WTC11 (cell line): ENCODE results near the gene IQCK. TPM values are rescaled to one million over a fixed set of nuclear protein-coding genes. Genes with fewer than 3 reads are reported as not detected.
A peak's percentile ranks its signal among the peaks of the same experiment; 100 is the strongest.

Experiments used
- ATAC-seq: fragments of 200-7000 bp; cut with Tn5 transposase; 2 replicates; pipeline ENCODE4 v1.10.0; 2021; ENCODE audit warnings: mild to moderate bottlenecking, moderate library complexity
- CTCF ChIA-PET: fragments of 300-600 bp; sonication (Branson Sonifier 250); formaldehyde crosslinking; loops from one replicate; lab custom pipeline; 2021; ENCODE audit warnings: antibody characterized with exemption; lab: Charles Lee
- POLR2A ChIA-PET: fragments of 350-600 bp; sonication (Branson Sonifier 250); formaldehyde crosslinking; loops from one replicate; lab custom pipeline; 2021; ENCODE audit warnings: antibody characterized with exemption; lab: Charles Lee
- DNase-seq: peaks from one replicate; pipeline ENCODE4 v3.0.0; 2021; ENCODE audit warnings: low spot score
- H3K27ac Mint-ChIP-seq: 2 replicates; pipeline ENCODE4 v1.8.0; 2021; ENCODE audit warnings: mixed read lengths
- H3K27me3 Mint-ChIP-seq: 2 replicates; pipeline ENCODE4 v1.8.0; 2021; ENCODE audit warnings: low read depth, mild to moderate bottlenecking, moderate library complexity, mixed read lengths
- H3K36me3 Mint-ChIP-seq: 2 replicates; pipeline ENCODE4 v1.8.0; 2021; ENCODE audit warnings: mixed read lengths
- H3K4me1 Mint-ChIP-seq: 2 replicates; pipeline ENCODE4 v1.8.0; 2022; ENCODE audit warnings: mixed read lengths
- H3K4me3 Mint-ChIP-seq: 2 replicates; pipeline ENCODE4 v1.8.0; 2021; ENCODE audit warnings: mild to moderate bottlenecking, moderate library complexity, mixed read lengths
- H3K9me3 Mint-ChIP-seq: 2 replicates; pipeline ENCODE4 v1.8.0; 2021; ENCODE audit warnings: mixed read lengths
- CREB1 ChIP-seq: sonication (generic); formaldehyde crosslinking; IDR thresholded peaks from 2 replicates; pipeline ENCODE4 v1.8.0; 2023; ENCODE audit warnings: mild to moderate bottlenecking, missing genetic modification reagents
- NR1H2 ChIP-seq: sonication (generic); formaldehyde crosslinking; IDR thresholded peaks from 2 replicates; pipeline ENCODE4 v1.9.0; 2021; ENCODE audit warnings: mild to moderate bottlenecking, moderate library complexity, missing genetic modification reagents
- ZNF138 ChIP-seq: sonication (generic); formaldehyde crosslinking; conservative IDR thresholded peaks from 2 replicates; pipeline ENCODE4 v1.8.1; 2022; ENCODE audit warnings: mild to moderate bottlenecking, moderate library complexity, missing genetic modification reagents
- ZNF263 ChIP-seq: sonication (generic); formaldehyde crosslinking; IDR thresholded peaks from 2 replicates; pipeline ENCODE4 v1.8.1; 2022; ENCODE audit warnings: low read depth, mild to moderate bottlenecking, moderate library complexity, missing genetic modification reagents
- ZNF423 ChIP-seq: fragments of 250-450 bp; sonication (Bioruptor Pico); IDR thresholded peaks from 2 replicates; pipeline ENCODE4 v2.1.2; 2022; ENCODE audit warnings: mild to moderate bottlenecking, moderate library complexity
- total RNA-seq: library from RNA; stranded (reverse); gene quantifications from 3 replicates; pipeline ENCODE4 v1.2.3, GENCODE V29; 2021
- TF ChIP-seq, protein P1 (sequence below): sonication (generic); formaldehyde crosslinking; IDR thresholded peaks from 2 replicates; pipeline ENCODE4 v1.8.0; 2023; ENCODE audit warnings: missing genetic modification reagents
- TF ChIP-seq, protein P2 (sequence below): sonication (generic); formaldehyde crosslinking; IDR thresholded peaks from 2 replicates; pipeline ENCODE4 v1.8.0; 2022; ENCODE audit warnings: missing genetic modification reagents
- TF ChIP-seq, protein P3 (sequence below): sonication (generic); formaldehyde crosslinking; IDR thresholded peaks from 2 replicates; pipeline ENCODE4 v1.8.1; 2022; ENCODE audit warnings: mild to moderate bottlenecking, missing genetic modification reagents, moderate library complexity, borderline replicate concordance
- TF ChIP-seq, protein P4 (sequence below): sonication (generic); formaldehyde crosslinking; IDR thresholded peaks from 2 replicates; pipeline ENCODE4 v1.8.0; 2022; ENCODE audit warnings: mild to moderate bottlenecking, missing genetic modification reagents
- TF ChIP-seq, protein P5 (sequence below): sonication (generic); formaldehyde crosslinking; IDR thresholded peaks from 2 replicates; pipeline ENCODE4 v1.8.1; 2023; ENCODE audit warnings: mild to moderate bottlenecking, missing genetic modification reagents
- TF ChIP-seq, protein P6 (sequence below): sonication (generic); formaldehyde crosslinking; IDR thresholded peaks from 2 replicates; pipeline ENCODE4 v1.8.0; 2023; ENCODE audit warnings: missing genetic modification reagents, mild to moderate bottlenecking, borderline replicate concordance
- TF ChIP-seq, protein P7 (sequence below): sonication (generic); formaldehyde crosslinking; IDR thresholded peaks from 2 replicates; pipeline ENCODE4 v1.8.1; 2022; ENCODE audit warnings: missing genetic modification reagents, borderline replicate concordance

IQCK gene
- total RNA-seq, 1 experiment from 2014 or later = 5.8 TPM

DNA sequence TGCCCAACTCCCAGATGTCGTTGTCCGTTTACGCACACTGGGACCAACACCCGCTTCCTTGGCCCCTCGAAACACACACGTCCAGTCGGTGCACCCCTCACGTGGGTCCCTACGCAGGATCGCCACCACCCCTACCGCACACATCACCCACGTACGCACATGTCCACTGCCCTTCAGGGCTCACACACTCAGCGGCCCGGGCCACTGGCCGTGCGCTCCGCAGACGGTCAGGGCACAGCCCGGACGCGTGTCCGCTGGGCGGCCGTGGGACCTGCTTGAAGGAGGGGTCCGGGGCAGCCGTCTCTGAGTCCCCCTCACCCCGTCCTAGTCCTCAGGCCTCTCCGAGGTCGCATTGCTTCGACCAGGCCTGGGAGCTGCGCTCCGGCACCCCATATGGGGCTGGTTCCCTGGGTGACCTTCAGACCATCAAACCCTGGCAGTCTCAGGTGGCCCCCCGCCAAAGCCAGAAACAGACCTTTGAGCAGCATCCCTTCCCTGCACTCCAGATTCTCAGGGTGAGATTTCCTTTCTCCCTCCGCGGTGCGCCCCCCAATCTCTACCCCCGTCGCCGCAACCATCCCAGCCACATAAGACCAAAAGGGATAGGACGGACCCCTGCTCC is 167.5 kb downstream of the IQCK start:
- peak overlapping the region; percentile 74 for H3K4me3 Mint-ChIP-seq
- TF ChIP-seq, protein P1, sequence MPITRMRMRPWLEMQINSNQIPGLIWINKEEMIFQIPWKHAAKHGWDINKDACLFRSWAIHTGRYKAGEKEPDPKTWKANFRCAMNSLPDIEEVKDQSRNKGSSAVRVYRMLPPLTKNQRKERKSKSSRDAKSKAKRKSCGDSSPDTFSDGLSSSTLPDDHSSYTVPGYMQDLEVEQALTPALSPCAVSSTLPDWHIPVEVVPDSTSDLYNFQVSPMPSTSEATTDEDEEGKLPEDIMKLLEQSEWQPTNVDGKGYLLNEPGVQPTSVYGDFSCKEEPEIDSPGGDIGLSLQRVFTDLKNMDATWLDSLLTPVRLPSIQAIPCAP (CRISPR knock-in tag) = no peak
- TF ChIP-seq, protein P2, sequence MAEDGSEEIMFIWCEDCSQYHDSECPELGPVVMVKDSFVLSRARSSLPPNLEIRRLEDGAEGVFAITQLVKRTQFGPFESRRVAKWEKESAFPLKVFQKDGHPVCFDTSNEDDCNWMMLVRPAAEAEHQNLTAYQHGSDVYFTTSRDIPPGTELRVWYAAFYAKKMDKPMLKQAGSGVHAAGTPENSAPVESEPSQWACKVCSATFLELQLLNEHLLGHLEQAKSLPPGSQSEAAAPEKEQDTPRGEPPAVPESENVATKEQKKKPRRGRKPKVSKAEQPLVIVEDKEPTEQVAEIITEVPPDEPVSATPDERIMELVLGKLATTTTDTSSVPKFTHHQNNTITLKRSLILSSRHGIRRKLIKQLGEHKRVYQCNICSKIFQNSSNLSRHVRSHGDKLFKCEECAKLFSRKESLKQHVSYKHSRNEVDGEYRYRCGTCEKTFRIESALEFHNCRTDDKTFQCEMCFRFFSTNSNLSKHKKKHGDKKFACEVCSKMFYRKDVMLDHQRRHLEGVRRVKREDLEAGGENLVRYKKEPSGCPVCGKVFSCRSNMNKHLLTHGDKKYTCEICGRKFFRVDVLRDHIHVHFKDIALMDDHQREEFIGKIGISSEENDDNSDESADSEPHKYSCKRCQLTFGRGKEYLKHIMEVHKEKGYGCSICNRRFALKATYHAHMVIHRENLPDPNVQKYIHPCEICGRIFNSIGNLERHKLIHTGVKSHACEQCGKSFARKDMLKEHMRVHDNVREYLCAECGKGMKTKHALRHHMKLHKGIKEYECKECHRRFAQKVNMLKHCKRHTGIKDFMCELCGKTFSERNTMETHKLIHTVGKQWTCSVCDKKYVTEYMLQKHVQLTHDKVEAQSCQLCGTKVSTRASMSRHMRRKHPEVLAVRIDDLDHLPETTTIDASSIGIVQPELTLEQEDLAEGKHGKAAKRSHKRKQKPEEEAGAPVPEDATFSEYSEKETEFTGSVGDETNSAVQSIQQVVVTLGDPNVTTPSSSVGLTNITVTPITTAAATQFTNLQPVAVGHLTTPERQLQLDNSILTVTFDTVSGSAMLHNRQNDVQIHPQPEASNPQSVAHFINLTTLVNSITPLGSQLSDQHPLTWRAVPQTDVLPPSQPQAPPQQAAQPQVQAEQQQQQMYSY (CRISPR knock-in tag) = no peak
- TF ChIP-seq, protein P3, sequence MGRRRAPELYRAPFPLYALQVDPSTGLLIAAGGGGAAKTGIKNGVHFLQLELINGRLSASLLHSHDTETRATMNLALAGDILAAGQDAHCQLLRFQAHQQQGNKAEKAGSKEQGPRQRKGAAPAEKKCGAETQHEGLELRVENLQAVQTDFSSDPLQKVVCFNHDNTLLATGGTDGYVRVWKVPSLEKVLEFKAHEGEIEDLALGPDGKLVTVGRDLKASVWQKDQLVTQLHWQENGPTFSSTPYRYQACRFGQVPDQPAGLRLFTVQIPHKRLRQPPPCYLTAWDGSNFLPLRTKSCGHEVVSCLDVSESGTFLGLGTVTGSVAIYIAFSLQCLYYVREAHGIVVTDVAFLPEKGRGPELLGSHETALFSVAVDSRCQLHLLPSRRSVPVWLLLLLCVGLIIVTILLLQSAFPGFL (CRISPR knock-in tag) = no peak
- TF ChIP-seq ZNF138 (CRISPR knock-in tag) (0 out of 2 replicates have a peak, but pooled peaks have one; percentile 12), NR1H2 (CRISPR knock-in tag) (no peak), CREB1 (CRISPR knock-in tag) (no peak), ZNF423 (CRISPR knock-in tag) (no peak), ZNF263 (no peak)
- TF ChIP-seq, protein P4, sequence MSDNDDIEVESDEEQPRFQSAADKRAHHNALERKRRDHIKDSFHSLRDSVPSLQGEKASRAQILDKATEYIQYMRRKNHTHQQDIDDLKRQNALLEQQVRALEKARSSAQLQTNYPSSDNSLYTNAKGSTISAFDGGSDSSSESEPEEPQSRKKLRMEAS (CRISPR knock-in tag) = peak; percentile 74; the same call in 1 of the 2 replicates
- TF ChIP-seq, protein P5, sequence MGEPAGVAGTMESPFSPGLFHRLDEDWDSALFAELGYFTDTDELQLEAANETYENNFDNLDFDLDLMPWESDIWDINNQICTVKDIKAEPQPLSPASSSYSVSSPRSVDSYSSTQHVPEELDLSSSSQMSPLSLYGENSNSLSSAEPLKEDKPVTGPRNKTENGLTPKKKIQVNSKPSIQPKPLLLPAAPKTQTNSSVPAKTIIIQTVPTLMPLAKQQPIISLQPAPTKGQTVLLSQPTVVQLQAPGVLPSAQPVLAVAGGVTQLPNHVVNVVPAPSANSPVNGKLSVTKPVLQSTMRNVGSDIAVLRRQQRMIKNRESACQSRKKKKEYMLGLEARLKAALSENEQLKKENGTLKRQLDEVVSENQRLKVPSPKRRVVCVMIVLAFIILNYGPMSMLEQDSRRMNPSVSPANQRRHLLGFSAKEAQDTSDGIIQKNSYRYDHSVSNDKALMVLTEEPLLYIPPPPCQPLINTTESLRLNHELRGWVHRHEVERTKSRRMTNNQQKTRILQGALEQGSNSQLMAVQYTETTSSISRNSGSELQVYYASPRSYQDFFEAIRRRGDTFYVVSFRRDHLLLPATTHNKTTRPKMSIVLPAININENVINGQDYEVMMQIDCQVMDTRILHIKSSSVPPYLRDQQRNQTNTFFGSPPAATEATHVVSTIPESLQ (CRISPR knock-in tag) = no peak
- TF ChIP-seq, protein P6, sequence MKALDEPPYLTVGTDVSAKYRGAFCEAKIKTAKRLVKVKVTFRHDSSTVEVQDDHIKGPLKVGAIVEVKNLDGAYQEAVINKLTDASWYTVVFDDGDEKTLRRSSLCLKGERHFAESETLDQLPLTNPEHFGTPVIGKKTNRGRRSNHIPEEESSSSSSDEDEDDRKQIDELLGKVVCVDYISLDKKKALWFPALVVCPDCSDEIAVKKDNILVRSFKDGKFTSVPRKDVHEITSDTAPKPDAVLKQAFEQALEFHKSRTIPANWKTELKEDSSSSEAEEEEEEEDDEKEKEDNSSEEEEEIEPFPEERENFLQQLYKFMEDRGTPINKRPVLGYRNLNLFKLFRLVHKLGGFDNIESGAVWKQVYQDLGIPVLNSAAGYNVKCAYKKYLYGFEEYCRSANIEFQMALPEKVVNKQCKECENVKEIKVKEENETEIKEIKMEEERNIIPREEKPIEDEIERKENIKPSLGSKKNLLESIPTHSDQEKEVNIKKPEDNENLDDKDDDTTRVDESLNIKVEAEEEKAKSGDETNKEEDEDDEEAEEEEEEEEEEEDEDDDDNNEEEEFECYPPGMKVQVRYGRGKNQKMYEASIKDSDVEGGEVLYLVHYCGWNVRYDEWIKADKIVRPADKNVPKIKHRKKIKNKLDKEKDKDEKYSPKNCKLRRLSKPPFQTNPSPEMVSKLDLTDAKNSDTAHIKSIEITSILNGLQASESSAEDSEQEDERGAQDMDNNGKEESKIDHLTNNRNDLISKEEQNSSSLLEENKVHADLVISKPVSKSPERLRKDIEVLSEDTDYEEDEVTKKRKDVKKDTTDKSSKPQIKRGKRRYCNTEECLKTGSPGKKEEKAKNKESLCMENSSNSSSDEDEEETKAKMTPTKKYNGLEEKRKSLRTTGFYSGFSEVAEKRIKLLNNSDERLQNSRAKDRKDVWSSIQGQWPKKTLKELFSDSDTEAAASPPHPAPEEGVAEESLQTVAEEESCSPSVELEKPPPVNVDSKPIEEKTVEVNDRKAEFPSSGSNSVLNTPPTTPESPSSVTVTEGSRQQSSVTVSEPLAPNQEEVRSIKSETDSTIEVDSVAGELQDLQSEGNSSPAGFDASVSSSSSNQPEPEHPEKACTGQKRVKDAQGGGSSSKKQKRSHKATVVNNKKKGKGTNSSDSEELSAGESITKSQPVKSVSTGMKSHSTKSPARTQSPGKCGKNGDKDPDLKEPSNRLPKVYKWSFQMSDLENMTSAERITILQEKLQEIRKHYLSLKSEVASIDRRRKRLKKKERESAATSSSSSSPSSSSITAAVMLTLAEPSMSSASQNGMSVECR (CRISPR knock-in tag) = no peak
- TF ChIP-seq, protein P7, sequence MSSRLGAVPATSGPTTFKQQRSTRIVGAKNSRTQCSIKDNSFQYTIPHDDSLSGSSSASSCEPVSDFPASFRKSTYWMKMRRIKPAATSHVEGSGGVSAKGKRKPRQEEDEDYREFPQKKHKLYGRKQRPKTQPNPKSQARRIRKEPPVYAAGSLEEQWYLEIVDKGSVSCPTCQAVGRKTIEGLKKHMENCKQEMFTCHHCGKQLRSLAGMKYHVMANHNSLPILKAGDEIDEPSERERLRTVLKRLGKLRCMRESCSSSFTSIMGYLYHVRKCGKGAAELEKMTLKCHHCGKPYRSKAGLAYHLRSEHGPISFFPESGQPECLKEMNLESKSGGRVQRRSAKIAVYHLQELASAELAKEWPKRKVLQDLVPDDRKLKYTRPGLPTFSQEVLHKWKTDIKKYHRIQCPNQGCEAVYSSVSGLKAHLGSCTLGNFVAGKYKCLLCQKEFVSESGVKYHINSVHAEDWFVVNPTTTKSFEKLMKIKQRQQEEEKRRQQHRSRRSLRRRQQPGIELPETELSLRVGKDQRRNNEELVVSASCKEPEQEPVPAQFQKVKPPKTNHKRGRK (CRISPR knock-in tag) = no peak
- peaks cover 38% of the 10 kb centered on the region for H3K4me1 Mint-ChIP-seq
- H3K36me3 Mint-ChIP-seq = peaks cover 9% of the 10 kb centered on the region
- H3K27me3 Mint-ChIP-seq = peaks cover 19% of the 10 kb centered on the region
- ChIA-PET POLR2A (interaction anchor here (0.7 to 1.7 kb wide), 2 partner anchors 23 to 205 kb away, joined by 3 to 5 read pairs; no protein-coding TSS in a partner anchor), CTCF (interaction anchor here (1.2 to 2.2 kb wide), 9 partner anchors 10 to 499 kb away, joined by 3 to 16 read pairs (median 4); partner anchors contain the start of gene VPS35L)
- H3K9me3 Mint-ChIP-seq = peaks cover under 1% of the 10 kb centered on the region
- no peak overlapping the region for H3K27ac Mint-ChIP-seq
- DNase-seq (no peak), ATAC-seq (no peak)
